Cardiac fibroblast (primary cell): Measurements from ENCODE around the gene CYP17A1.

Experiments used
- DNase-seq, 2 donors: peaks; one replicate each; pipeline versions ENCODE4 v3.0.0 to v3.0.0-alpha.2; 2010; ENCODE audit warnings: low read depth in 2 of 2
- H3K4me3 ChIP-seq, 2 donors: replicated peaks in 1 of 2; 1 replicate in 1 of 2; 2 replicates in 1 of 2; pipeline ENCODE4 v1.5.1; 2011; ENCODE audit warnings: low read depth in 2 of 2, low read length in 2 of 2, mild to moderate bottlenecking in 2 of 2, moderate library complexity in 1 of 2
- CTCF ChIP-seq: IDR thresholded peaks from one replicate; pipeline ENCODE4 v1.5.1; 2011; ENCODE audit warnings: low read depth, mild to moderate bottlenecking, low read length, inconsistent platforms

CYP17A1 gene

GRCh38 chr10:102837230-102837721 is at the start of gene CYP17A1:
CYP17A1 (minus strand) TSS chr10:102837413; CDS start chr10:102837361, 52 bp downstream.
- no peak within 1 kb of the TSS for H3K4me3 ChIP-seq
- TF ChIP-seq CTCF: no peak
- DNase-seq: peak in 1 of 2 donors; percentile 41

- no peak for TF ChIP-seq CTCF
- H3K4me3 ChIP-seq: no peak overlapping the region
- DNase-seq: no peak
Measured at GRCh38 chr10:102880256-102880655, 43.0 kb upstream of the CYP17A1 start.

- DNase-seq: no peak
- no peak for TF ChIP-seq CTCF
- no peak overlapping the region for H3K4me3 ChIP-seq
Measured at GRCh38 chr10:102878629-102879028, 41.4 kb upstream of the CYP17A1 start.

GRCh38 chr10:102876747-102877153 is 39.5 kb upstream of the CYP17A1 start:
- no peak for TF ChIP-seq CTCF

GRCh38 chr10:102872163-102872562 is 35.0 kb upstream of the CYP17A1 start:
- TF ChIP-seq CTCF: no peak
- no peak overlapping the region for H3K4me3 ChIP-seq
- no peak for DNase-seq

More at GRCh38 chr10:102876747-102877153, 39.5 kb upstream of the CYP17A1 start:
- DNase-seq: no peak
- H3K4me3 ChIP-seq: no peak overlapping the region

GRCh38 chr10:102870221-102870620 is 33.0 kb upstream of the CYP17A1 start:
- TF ChIP-seq CTCF: no peak
- no peak for DNase-seq
- no peak overlapping the region for H3K4me3 ChIP-seq
